Epithelial cell of esophagus (primary cell): ENCODE results near the gene ADORA1.

Experiments
- DNase-seq: peaks from one replicate; pipeline ENCODE4 v3.0.0; 2010; ENCODE audit warnings: low read depth
- H3K4me3 ChIP-seq: 2 replicates; pipeline ENCODE4 v1.5.1; 2011; ENCODE audit warnings: mild to moderate bottlenecking, low read length, control low read depth
- TF ChIP-seq, protein P1 (sequence below): IDR thresholded peaks from 2 replicates; pipeline ENCODE4 v1.5.1; 2011; ENCODE audit warnings: low read depth, mild to moderate bottlenecking, low read length, control low read depth, inconsistent platforms; ENCODE audit not compliant: insufficient read depth; ENCODE audit errors: missing control alignments

Gene ADORA1

DNA sequence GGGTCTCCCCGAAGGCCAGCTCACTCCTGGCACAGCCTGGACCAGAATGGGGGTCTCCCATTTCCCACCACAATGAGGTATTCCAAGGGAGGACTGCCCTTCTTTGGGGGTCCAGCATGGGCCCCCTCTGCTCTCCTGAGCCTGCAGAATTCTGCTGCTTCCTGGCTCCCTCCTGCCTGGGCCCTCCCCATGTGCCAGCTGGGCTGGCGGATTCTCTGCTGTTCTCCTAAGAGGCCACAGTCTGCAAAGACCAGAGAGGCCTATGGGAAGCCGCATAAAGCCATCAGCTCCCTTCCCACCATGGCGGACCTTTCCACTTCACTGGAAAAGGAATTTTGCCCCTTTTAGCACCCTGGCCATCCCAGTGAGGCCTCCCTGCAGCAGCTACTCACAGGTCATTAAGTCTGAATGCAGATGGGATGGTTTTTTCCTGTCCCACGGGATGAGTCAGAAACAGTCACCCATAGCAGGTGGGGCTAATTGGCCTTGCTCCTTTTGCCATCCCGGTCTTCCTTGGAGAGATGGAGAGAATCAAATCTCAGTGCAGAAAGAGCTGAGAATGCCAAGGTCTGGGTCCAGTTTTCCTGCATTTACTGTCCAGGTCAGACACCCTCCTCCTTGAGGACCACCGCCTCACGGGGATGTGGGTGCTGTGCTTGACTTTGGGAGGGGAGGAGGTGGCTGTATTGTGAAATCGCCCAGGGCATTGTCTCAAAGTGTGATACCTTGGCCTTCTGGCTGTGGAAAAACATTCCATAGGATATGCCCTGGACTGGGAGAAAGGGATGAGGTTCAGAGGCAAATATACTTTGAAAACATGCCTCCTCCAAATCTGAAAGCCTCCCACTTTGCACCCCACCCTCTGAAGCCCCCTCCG lies 24.9 kb downstream of the ADORA1 start:
- H3K4me3 ChIP-seq = no peak overlapping the region
- DNase-seq = peak; percentile 77
- TF ChIP-seq, protein P1, sequence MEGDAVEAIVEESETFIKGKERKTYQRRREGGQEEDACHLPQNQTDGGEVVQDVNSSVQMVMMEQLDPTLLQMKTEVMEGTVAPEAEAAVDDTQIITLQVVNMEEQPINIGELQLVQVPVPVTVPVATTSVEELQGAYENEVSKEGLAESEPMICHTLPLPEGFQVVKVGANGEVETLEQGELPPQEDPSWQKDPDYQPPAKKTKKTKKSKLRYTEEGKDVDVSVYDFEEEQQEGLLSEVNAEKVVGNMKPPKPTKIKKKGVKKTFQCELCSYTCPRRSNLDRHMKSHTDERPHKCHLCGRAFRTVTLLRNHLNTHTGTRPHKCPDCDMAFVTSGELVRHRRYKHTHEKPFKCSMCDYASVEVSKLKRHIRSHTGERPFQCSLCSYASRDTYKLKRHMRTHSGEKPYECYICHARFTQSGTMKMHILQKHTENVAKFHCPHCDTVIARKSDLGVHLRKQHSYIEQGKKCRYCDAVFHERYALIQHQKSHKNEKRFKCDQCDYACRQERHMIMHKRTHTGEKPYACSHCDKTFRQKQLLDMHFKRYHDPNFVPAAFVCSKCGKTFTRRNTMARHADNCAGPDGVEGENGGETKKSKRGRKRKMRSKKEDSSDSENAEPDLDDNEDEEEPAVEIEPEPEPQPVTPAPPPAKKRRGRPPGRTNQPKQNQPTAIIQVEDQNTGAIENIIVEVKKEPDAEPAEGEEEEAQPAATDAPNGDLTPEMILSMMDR = no peak

DNA sequence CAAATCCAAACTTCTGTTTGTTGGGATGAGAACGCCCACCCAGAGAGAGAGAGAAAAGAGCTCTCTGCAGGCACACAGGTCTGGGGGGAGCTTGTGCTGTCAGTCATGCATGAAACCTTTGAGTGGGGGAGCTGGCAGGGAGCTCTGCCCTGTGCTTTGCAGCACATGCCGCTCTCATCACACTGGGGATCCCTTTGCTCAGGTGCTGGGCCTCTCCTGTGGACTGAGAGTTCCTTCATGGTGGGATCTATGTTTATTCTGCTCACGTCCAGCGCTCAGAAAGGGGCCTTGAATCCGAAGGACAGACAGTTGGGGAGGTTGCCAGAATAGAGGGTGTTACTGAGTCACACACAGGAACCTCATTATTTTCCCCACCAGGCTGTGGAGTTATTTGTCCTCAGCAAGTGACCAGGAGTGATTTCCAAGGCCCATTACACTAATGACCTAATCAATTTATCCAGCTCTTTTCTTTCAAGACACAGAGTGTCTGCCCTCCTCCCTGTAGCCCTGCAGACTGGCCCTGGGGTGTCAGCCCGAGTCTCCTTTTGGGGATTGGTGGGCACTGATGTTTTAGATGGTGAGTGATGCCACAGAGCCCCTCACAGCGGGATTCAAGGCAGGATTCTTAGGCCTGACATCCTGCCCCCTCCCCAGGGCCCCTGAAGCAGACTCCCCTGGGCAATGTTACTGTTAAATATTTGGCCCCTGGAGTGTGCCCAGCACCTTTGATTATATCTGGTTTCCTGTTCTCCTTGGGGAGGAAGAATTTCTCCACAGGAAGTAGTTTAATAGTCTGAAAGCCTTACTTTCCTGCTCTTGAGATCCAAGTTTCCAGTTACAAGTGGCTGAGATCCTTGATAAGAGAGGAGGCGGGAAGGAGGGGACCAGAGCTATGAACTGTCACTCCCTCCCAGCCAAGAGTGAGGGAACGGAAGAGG lies 25.8 kb downstream of the ADORA1 start:
- TF ChIP-seq, protein P1 = no peak
- DNase-seq = no peak
- H3K4me3 ChIP-seq = no peak overlapping the region

DNA sequence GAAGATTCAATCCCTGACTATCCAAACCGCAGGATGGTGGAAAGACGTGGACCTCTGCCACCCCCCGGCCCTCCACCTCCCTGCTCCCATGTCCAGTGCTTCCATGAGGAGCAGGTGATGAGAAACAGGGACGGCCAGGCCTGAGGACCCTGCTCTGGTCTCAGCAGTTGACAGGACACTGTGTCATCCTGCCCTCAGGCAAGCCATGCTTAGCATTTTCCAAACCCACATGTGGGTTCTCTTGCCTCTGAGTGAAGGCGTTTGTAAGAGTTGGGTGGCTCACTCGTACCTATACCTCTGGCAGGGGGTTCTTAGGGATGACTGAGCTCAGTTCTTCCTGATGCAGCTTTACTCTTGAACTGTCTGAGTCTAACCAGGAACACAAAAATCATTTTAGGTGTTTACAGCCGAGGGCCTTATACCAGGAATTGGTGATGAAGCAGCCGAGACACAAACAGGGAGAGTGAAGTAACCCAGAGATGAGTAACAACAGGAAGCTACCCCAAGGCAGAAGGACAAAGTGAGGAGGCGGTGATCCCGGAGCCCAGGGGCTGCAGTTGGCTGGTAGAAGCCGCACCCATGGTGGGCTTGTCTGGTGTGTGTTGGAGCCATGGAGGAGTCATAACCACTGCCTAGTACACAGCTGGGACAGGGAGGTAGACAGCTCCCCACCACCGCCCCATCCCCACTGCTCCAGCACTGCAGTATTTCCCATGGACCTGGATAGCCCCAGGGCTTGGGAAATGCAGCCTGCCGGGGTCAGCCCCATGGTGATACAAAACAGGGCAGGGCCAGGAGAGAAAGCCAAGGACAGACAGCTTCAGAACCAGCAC lies 26.7 kb downstream of the ADORA1 start:
- TF ChIP-seq, protein P1 = no peak
- no peak overlapping the region for H3K4me3 ChIP-seq
- peak; percentile 94 for DNase-seq

DNA sequence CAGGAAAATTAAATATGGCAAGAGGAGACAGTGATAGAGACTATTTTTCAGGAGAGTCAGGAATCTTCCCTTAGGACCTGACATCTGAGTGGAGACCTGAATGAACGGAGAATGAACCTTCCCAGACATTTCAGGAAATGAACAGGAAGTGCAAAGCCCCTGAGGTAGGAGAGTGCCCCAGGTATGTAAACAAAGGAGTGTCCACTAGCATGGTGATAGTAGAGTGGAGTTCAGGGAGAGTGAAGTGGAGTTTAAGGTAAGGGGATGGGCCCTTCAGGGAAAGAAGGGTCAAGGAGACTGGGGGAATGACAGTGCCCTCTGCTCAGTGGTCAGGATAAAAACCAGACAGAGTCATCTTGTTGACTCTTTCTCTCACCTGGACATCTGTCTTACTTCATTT lies 28.8 kb downstream of the ADORA1 start:
- TF ChIP-seq, protein P1 = no peak
- no peak overlapping the region for H3K4me3 ChIP-seq
- no peak for DNase-seq

DNA sequence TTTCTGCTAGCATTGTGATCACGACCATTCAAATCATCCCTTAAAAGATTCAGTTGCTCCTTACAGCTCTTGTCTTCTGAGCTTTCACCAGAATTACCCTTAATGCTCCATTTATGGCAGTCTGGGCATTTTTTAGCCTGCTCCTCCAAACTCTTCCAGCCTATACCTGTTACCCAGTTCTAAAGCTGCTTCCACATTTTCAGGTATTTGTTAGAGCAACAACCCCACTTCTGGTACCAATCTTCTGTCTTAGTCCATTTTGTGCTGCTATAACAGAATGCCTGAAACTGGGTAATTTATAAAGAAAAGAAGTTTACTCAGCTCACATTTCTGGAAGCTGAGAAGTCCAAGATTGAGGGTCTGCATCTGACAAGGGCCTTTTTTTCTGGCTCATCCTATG lies 30.9 kb downstream of the ADORA1 start:
- H3K4me3 ChIP-seq = no peak overlapping the region
- no peak for DNase-seq
- TF ChIP-seq, protein P1 = no peak

DNA sequence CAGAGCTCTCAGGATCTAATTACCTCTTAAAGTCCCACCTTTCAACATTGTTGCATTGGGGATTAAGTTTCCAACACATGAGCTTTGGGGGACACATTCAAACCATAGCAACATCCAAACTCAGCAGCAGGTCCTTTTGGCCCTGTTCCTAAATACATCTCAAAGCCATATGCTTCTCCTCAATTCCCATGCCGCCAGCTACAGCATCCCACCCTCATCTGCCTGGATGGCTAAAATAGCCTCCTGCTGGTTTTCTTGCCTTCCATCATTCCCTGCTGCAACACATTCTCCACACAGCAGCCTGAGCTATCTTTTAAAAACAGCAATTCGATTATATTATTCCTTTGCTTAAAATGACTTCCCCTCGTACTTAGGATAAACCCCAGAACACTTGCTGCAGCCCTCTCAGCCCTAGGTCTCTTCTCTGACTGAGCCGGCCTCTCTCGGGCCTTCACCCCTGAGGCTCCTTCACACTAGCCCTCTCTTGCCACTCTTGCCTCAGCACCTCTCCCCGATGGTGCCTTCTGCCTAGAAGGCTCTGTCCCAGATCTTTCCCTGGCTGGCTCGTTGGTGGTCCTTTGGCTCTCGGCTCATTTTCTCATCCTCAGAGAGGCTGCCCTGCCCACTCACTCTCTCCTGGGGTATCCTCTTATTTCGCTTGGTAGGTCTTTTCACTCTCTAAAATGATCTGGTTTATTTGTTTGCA lies 31.6 kb downstream of the ADORA1 start:
- H3K4me3 ChIP-seq = no peak overlapping the region
- DNase-seq = no peak
- TF ChIP-seq, protein P1 = no peak
